Measurements from ENCODE around the gene KCNMB4. TPM values are rescaled to one million over a fixed set of nuclear protein-coding genes. Genes with fewer than 3 reads are reported as not detected.

The KCNMB4 gene
- total RNA-seq, 1 experiment from 2014 or later, result 3.0 TPM

Other genes with a start within 250 kb of the KCNMB4 start
- 60.4 and 73.7 TPM in 2 replicates for gene CNOT2, start 122.9 kb upstream of the KCNMB4 start, total RNA-seq (2014; rRNA removed)

Data from PC-3 (cell line).